Measurements from ENCODE around the gene MZT2A.
A peak's percentile ranks its signal among the peaks of the same experiment; 100 is the strongest.
"Not testable (repeated sequence)": the region's sequence is repeated elsewhere in the genome, so short reads cannot be mapped to it uniquely, and the experiment has no call there.

Gene MZT2A

GRCh38 chr2:131520526-131520925 is 28.3 kb upstream of the MZT2A start:
- no peak for DNase-seq (ENCODE audit: low spot score)

GRCh38 chr2:131519871-131520470 is 27.8 kb upstream of the MZT2A start:
- DNase-seq (ENCODE audit: low spot score) = not testable (repeated sequence)

GRCh38 chr2:131519466-131519865 is 27.3 kb upstream of the MZT2A start:
- DNase-seq (ENCODE audit: low spot score) = no peak

- not testable (repeated sequence) for DNase-seq (ENCODE audit: low spot score)
Measured at GRCh38 chr2:131518531-131518930, 26.3 kb upstream of the MZT2A start.

- not testable (repeated sequence) for DNase-seq (ENCODE audit: low spot score)
Measured at GRCh38 chr2:131517856-131518255, 25.7 kb upstream of the MZT2A start.

- no peak for DNase-seq (ENCODE audit: low spot score)
Measured at GRCh38 chr2:131517106-131517831, 25.1 kb upstream of the MZT2A start.

- DNase-seq (ENCODE audit: low spot score) = not testable (repeated sequence)
Measured at GRCh38 chr2:131516621-131517020, 24.4 kb upstream of the MZT2A start.

GRCh38 chr2:131516011-131516410 is 23.8 kb upstream of the MZT2A start:
- DNase-seq (ENCODE audit: low spot score) = no peak

- DNase-seq (ENCODE audit: low spot score) = not testable (repeated sequence)
Measured at GRCh38 chr2:131515235-131515634, 23.0 kb upstream of the MZT2A start.

GRCh38 chr2:131514408-131515166 is 22.4 kb upstream of the MZT2A start:
- DNase-seq (ENCODE audit: low spot score) = not testable (repeated sequence)

- not testable (repeated sequence) for DNase-seq (ENCODE audit: low spot score)
Measured at GRCh38 chr2:131511969-131512870, 20.0 kb upstream of the MZT2A start.

GRCh38 chr2:131511291-131511968 is 19.2 kb upstream of the MZT2A start:
- not testable (repeated sequence) for DNase-seq (ENCODE audit: low spot score)

GRCh38 chr2:131509615-131510014 is 17.4 kb upstream of the MZT2A start:
- no peak for DNase-seq (ENCODE audit: low spot score)

- DNase-seq (ENCODE audit: low spot score) = not testable (repeated sequence)
Measured at GRCh38 chr2:131504082-131504750, 12.0 kb upstream of the MZT2A start.

- not testable (repeated sequence) for DNase-seq (ENCODE audit: low spot score)
Measured at GRCh38 chr2:131503587-131503986, 11.4 kb upstream of the MZT2A start.

GRCh38 chr2:131498321-131498973 is 6.2 kb upstream of the MZT2A start:
- DNase-seq (ENCODE audit: low spot score) = peak; percentile 10

GRCh38 chr2:131495506-131495905 is 3.3 kb upstream of the MZT2A start:
- not testable (repeated sequence) for DNase-seq (ENCODE audit: low spot score)

GRCh38 chr2:131493199-131493968 is 1.2 kb upstream of the MZT2A start:
- no peak for DNase-seq (ENCODE audit: low spot score)
